Sigmoid colon (tissue), 7 donors: ENCODE measurements around the gene THRB. TPM values are rescaled to one million over a fixed set of nuclear protein-coding genes. Genes with fewer than 3 reads are reported as not detected.

Source experiments
- DNase-seq: peaks from one replicate; pipeline ENCODE4 v3.0.0-alpha.2; 2019
- H3K27ac ChIP-seq, 4 donors: fragments of 200-600 bp; sonication (generic); one replicate each; pipeline ENCODE4 v1.5.1; 2016 to 2019; ENCODE audit warnings: mild to moderate bottlenecking in 1 of 4
- H3K27me3 ChIP-seq, 3 donors: fragments of 200-600 bp; sonication (generic); one replicate each; pipeline ENCODE4 v1.5.1; 2019; ENCODE audit warnings: mild to moderate bottlenecking in 1 of 3
- H3K36me3 ChIP-seq, 4 donors: fragments of 200-600 bp; sonication (generic); one replicate each; pipeline ENCODE4 v1.5.1; 2016 to 2019
- H3K4me1 ChIP-seq, 4 donors: fragments of 200-600 bp; sonication (generic); one replicate each; pipeline ENCODE4 v1.5.1; 2017 to 2019
- H3K4me3 ChIP-seq, 4 donors: fragments of 200-600 bp; sonication (generic); one replicate each; pipeline ENCODE4 v1.5.1; 2017 to 2019; ENCODE audit warnings: mild to moderate bottlenecking in 2 of 4, moderate library complexity in 1 of 4
- H3K9me3 ChIP-seq, 4 donors: fragments of 200-600 bp in 3 of 4; sonication (generic) in 3 of 4; one replicate each; pipeline versions ENCODE4 v1.5.1 to v1.6.1; 2013 to 2019
- CTCF ChIP-seq, 4 experiments: fragments of 450-650 bp in 3 of 4; fragments of 200-600 bp in 1 of 4; IDR thresholded peaks; one replicate each; pipeline ENCODE4 v1.5.1; 2016 to 2019; ENCODE audit warnings: antibody characterized with exemption in 4 of 4, mild to moderate bottlenecking in 3 of 4, moderate library complexity in 2 of 4
- EP300 ChIP-seq, 4 donors: sonication (generic); formaldehyde crosslinking; IDR thresholded peaks; one replicate each; pipeline ENCODE4 v1.6.1; 2017; ENCODE audit warnings: antibody characterized with exemption in 4 of 4
- POLR2A ChIP-seq, 2 donors: fragments of 450-650 bp; IDR thresholded peaks; one replicate each; pipeline ENCODE4 v1.6.1; 2016; ENCODE audit warnings: antibody characterized with exemption in 2 of 2, mild to moderate bottlenecking in 2 of 2, moderate library complexity in 2 of 2
- POLR2AphosphoS5 ChIP-seq, 4 donors: sonication (generic); formaldehyde crosslinking; IDR thresholded peaks; one replicate each; pipeline ENCODE4 v1.6.1; 2017; ENCODE audit warnings: antibody characterized with exemption in 4 of 4
- WGBS, 2 donors: extraction: QIAGEN DNeasy Blood & Tissue Kit; methylation state at CpG; one replicate each; pipeline ENCODE4 v1.1.7; 2013; 5-methylcytosine and 5-hydroxymethylcytosine counted together
- intact Hi-C: fragments of 100-400 bp; cut with DNase I; formaldehyde crosslinking; loops from one replicate; pipeline ENCODE4 v1.15.1; 2023
- polyA plus RNA-seq, 3 donors: library from polyadenylated mRNA; stranded (reverse); fragments of 200-250 nt; gene quantifications; one replicate each; pipeline ENCODE4 v1.2.3, GENCODE V29; 2013
- total RNA-seq, 4 donors: library from RNA; depleted of rRNA; stranded (reverse); fragments of >200 nt; gene quantifications; one replicate each; pipeline ENCODE4 v1.1.0, GENCODE V29; 2016
- donor health status: healthy with polysubstance abuse.
- donor health status: Bipolar disorder and iron deficiency.
- donor health status: healthy.

THRB gene
- total and polyA plus RNA-seq, 7 donors, result 7.2 to 49.5 (median 29.7) TPM

- H3K4me1 ChIP-seq, result peaks cover 0 to 16% (median 4%) of the 10 kb centered on the region in 4 donors
- 84 to 89% methylated on average over 12 of the region's 12 CpGs for WGBS, 2 donors
- no peaks in the 10 kb centered on the region for H3K36me3 ChIP-seq
- intact Hi-C loops, result no loop called here
- H3K9me3 ChIP-seq, result no peaks in the 10 kb centered on the region
- no peaks in the 10 kb centered on the region for H3K27me3 ChIP-seq
- H3K4me3 ChIP-seq, result no peak overlapping the region
- TF ChIP-seq POLR2AphosphoS5 (IDR thresholded peaks at IDR 0.05) (no peak), POLR2A (IDR thresholded peaks at IDR 0.05) (no peak), EP300 (IDR thresholded peaks at IDR 0.05) (no peak), CTCF (IDR thresholded peaks at IDR 0.05) (no peak)
- no peak overlapping the region for H3K27ac ChIP-seq
- DNase-seq, result no peak
Measured at GRCh38 chr3:24160424-24161095, 334.1 kb downstream of the THRB start.

- H3K4me1 ChIP-seq, result peaks cover 0 to 16% (median 4%) of the 10 kb centered on the region in 4 donors
- TF ChIP-seq POLR2A (IDR thresholded peaks at IDR 0.05) (no peak), POLR2AphosphoS5 (IDR thresholded peaks at IDR 0.05) (no peak), CTCF (IDR thresholded peaks at IDR 0.05) (no peak), EP300 (IDR thresholded peaks at IDR 0.05) (no peak)
- intact Hi-C loops, result no loop called here
- DNase-seq, result no peak
- H3K27ac ChIP-seq, result no peak overlapping the region
- no peaks in the 10 kb centered on the region for H3K36me3 ChIP-seq
- H3K9me3 ChIP-seq, result no peaks in the 10 kb centered on the region
- H3K27me3 ChIP-seq, result no peaks in the 10 kb centered on the region
- no peak overlapping the region for H3K4me3 ChIP-seq
- 38 to 84% methylated on average over 6 of the region's 6 CpGs for WGBS, 2 donors
Measured at GRCh38 chr3:24158761-24159454, 335.7 kb downstream of the THRB start.

GRCh38 chr3:24157106-24157505 lies 337.5 kb downstream of the THRB start:
- WGBS, 2 donors, result 83 to 87% methylated on average over 4 of the region's 4 CpGs
- intact Hi-C loops, result no loop called here

GRCh38 chr3:24156466-24156865 lies 338.2 kb downstream of the THRB start:
- H3K9me3 ChIP-seq, result no peaks in the 10 kb centered on the region
- no peak for TF ChIP-seq CTCF (IDR thresholded peaks at IDR 0.05)
- no peak for TF ChIP-seq EP300 (IDR thresholded peaks at IDR 0.05)
- TF ChIP-seq POLR2A (IDR thresholded peaks at IDR 0.05), result no peak
- TF ChIP-seq POLR2AphosphoS5 (IDR thresholded peaks at IDR 0.05), result no peak
- H3K36me3 ChIP-seq, result no peaks in the 10 kb centered on the region
- no peaks in the 10 kb centered on the region for H3K27me3 ChIP-seq
- 67 to 82% methylated on average over 2 of the region's 2 CpGs for WGBS, 2 donors
- H3K27ac ChIP-seq, result no peak overlapping the region
- no peak overlapping the region for H3K4me3 ChIP-seq
- no peak for DNase-seq
- H3K4me1 ChIP-seq, result peaks cover 0 to 13% (median 9%) of the 10 kb centered on the region in 4 donors
- intact Hi-C loops, result no loop called here

More at GRCh38 chr3:24157106-24157505, 337.5 kb downstream of the THRB start:
- Histone ChIP-seq H3K36me3 (no peaks in the 10 kb centered on the region), H3K4me1 (peaks cover 0 to 19% (median 6%) of the 10 kb centered on the region in 4 donors), H3K27me3 (no peaks in the 10 kb centered on the region), H3K27ac (no peak overlapping the region), H3K9me3 (no peaks in the 10 kb centered on the region), H3K4me3 (no peak overlapping the region)
- TF ChIP-seq POLR2A (IDR thresholded peaks at IDR 0.05) (no peak), EP300 (IDR thresholded peaks at IDR 0.05) (no peak), CTCF (IDR thresholded peaks at IDR 0.05) (no peak), POLR2AphosphoS5 (IDR thresholded peaks at IDR 0.05) (no peak)
- no peak for DNase-seq
